ENCODE measurements around the gene CLHC1. TPM values are rescaled to one million over a fixed set of nuclear protein-coding genes. Genes with fewer than 3 reads are reported as not detected.
A peak's percentile ranks its signal among the peaks of the same experiment; 100 is the strongest.
"Not testable (repeated sequence)": the region's sequence is repeated elsewhere in the genome, so short reads cannot be mapped to it uniquely, and the experiment has no call there.

Gene CLHC1
- total RNA-seq, 4 donors from 2014 or later = 2.3 to 12.5 (median 9.3) TPM

GRCh38 chr2:55134316-55134706 is 97.8 kb downstream of the CLHC1 start:
- Histone ChIP-seq H3K27ac (peak overlapping the region; percentile 73 to 84 (median 78)), H3K4me1 (peaks cover 8 to 51% (median 25%) of the 10 kb centered on the region in 3 donors), H3K9me3 (no peaks in the 10 kb centered on the region), H3K4me3 (peak overlapping the region in 3 of 4 donors; percentile 27 to 50 (median 37)), H3K36me3 (no peaks in the 10 kb centered on the region), H3K27me3 (no peaks in the 10 kb centered on the region)
- DNase-seq = no peak
- whole genome bisulfite sequencing, 2 donors = 43 to 71% methylated on average over 1 of the region's 1 CpG
- TF ChIP-seq, protein P1, sequence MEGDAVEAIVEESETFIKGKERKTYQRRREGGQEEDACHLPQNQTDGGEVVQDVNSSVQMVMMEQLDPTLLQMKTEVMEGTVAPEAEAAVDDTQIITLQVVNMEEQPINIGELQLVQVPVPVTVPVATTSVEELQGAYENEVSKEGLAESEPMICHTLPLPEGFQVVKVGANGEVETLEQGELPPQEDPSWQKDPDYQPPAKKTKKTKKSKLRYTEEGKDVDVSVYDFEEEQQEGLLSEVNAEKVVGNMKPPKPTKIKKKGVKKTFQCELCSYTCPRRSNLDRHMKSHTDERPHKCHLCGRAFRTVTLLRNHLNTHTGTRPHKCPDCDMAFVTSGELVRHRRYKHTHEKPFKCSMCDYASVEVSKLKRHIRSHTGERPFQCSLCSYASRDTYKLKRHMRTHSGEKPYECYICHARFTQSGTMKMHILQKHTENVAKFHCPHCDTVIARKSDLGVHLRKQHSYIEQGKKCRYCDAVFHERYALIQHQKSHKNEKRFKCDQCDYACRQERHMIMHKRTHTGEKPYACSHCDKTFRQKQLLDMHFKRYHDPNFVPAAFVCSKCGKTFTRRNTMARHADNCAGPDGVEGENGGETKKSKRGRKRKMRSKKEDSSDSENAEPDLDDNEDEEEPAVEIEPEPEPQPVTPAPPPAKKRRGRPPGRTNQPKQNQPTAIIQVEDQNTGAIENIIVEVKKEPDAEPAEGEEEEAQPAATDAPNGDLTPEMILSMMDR (IDR thresholded peaks at IDR 0.05) = no peak
- TF ChIP-seq POLR2A (IDR thresholded peaks at IDR 0.05) = no peak
- intact Hi-C loops (cut with DNase I) = no loop called here

- peak overlapping the region; percentile 73 to 84 (median 78) for H3K27ac ChIP-seq
- H3K4me3 ChIP-seq = peak overlapping the region; percentile 10 to 50 (median 32)
- no peaks in the 10 kb centered on the region for H3K27me3 ChIP-seq
- DNase-seq = no peak
- no peaks in the 10 kb centered on the region for H3K9me3 ChIP-seq
- peaks cover 6 to 49% (median 25%) of the 10 kb centered on the region in 3 donors for H3K4me1 ChIP-seq
- TF ChIP-seq POLR2A (IDR thresholded peaks at IDR 0.05) = no peak
- TF ChIP-seq, protein P1 (IDR thresholded peaks at IDR 0.05) = no peak
- H3K36me3 ChIP-seq = no peaks in the 10 kb centered on the region
- 14% methylated on average over 9 to 10 of the region's 10 CpGs for WGBS, 2 donors
- intact Hi-C loops (cut with DNase I) = no loop called here
These were observed 98.4 kb downstream of the CLHC1 start for GRCh38 chr2:55133467-55134315.

DNA sequence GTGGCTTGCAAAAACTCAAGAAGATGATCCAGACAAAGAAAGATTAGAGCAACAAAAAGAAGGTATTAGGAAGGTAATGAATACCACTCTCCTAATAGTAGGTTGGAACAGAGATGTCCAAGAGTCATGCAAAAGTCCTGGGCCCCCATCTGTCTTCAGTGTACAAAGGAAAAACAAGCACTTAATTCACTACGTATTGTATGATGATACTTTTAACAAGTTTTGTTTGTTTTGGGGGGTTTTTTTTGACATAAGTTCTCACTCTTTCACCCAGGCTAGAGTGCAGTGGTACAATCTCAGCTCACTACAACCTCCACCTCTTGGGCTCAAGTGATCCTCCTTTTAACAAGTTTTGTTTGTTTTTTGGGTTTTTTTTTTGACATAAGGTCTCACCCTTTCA is 101.2 kb downstream of the CLHC1 start:
- DNase-seq = no peak
- no peak for TF ChIP-seq POLR2A (IDR thresholded peaks at IDR 0.05)
- TF ChIP-seq, protein P1 (IDR thresholded peaks at IDR 0.05) = no peak
- peaks cover 6 to 20% (median 11%) of the 10 kb centered on the region in 3 donors for H3K4me1 ChIP-seq

DNA sequence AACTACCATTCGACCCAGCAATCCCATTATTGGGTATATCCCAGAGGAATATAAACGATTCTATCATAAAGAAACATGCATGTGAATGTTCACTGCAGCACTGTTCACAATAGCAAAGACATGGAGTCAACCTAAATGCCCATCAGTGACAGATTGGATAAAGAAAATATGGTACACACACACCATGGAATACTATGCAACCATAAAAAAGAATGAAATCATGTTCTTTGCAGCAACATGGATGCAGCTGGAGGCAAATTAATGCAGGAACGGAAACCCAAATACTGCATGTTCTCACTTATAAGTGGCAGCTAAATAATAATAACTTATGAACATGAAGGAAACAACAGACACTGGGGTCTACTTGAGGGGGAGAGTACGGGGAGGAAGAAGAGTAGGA is 105.5 kb downstream of the CLHC1 start:
- H3K36me3 ChIP-seq; intact Hi-C loops (cut with DNase I); H3K4me1 ChIP-seq; H3K9me3 ChIP-seq; H3K4me3 ChIP-seq; H3K27me3 ChIP-seq; H3K27ac ChIP-seq; DNase-seq: not testable (repeated sequence)
- 93% methylated on average over 4 of the region's 4 CpGs for WGBS, 2 donors

More for the DNA sequence above, 101.2 kb downstream of the CLHC1 start:
- Histone ChIP-seq H3K27me3 (no peaks in the 10 kb centered on the region), H3K9me3 (no peaks in the 10 kb centered on the region), H3K27ac (no peak overlapping the region), H3K36me3 (no peaks in the 10 kb centered on the region), H3K4me3 (no peak overlapping the region)
- 52 to 59% methylated on average over 1 of the region's 1 CpG for WGBS, 2 donors
- intact Hi-C loops (cut with DNase I) = no loop called here

Other genes starting within 250 kb of the CLHC1 start
- 100 to 1,000 TPM in 3 of 4 donors, 10 to 100 TPM in 1; 95.8 to 179 (median 129) TPM for gene RTN4, start 181.8 kb downstream of the CLHC1 start, total RNA-seq
- gene RPS27A, start 395 bp upstream of the CLHC1 start, total RNA-seq = 1,000 to 10,000 TPM in 3 of 4 donors, 100 to 1,000 TPM in 1; 594 to 2,863 (median 1,992) TPM
- 10 to 100 TPM; 13.8 to 28.9 (median 24.4) TPM for gene MTIF2, start 36.9 kb upstream of the CLHC1 start, total RNA-seq
- gene CCDC88A, start 187.6 kb upstream of the CLHC1 start, total RNA-seq = 10 to 100 TPM in 3 of 4 donors, 1 to 10 TPM in 1; 5.5 to 23.8 (median 17.3) TPM